RKO (cell line): ENCODE data around the gene FOXE3.
"Not testable (repeated sequence)": the region's sequence is repeated elsewhere in the genome, so short reads cannot be mapped to it uniquely, and the experiment has no call there.

Experiments used
- DNase-seq: peaks from one replicate; pipeline ENCODE4 v3.0.0-alpha.2; 2016; ENCODE audit warnings: low spot score

The FOXE3 gene

DNA sequence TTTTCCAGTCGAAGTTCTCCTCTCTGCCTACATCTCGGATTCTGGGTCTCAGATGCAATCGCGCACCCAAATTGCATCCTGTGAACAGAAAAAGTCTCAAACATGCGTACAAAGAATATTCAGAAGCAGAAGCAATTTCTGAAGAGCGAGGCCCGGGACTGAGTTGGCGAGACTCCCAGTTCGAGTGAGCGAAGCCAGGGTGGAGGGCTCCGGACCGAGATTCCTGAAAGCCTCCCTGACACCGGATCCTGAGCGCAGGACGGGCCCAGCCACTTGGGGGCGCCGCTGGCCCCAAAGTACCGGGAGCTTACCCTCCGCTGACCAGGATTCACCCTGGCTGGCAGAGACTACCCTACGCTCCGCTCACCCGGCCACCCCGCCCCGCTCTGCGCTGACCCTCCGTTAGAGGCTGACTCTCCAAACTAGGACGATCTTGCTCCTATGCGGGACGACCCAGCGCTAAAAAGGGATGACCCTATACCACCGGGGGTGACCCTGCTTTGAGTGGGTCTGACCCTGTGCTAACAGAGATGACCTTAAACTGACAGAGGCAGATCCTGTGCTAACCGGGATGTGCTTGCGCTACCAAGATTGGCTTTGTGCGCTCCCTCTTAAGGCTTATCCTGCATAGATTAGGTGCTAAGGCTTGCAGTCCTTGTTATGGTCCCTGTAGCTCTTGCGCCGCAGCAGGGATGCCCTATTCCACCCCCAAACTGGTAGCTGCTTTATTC, 33.9 kb downstream of the FOXE3 start:
- DNase-seq = no peak

- no peak for DNase-seq
Observed at GRCh38 chr1:47450606-47451005, 34.5 kb downstream of the FOXE3 start.

DNA sequence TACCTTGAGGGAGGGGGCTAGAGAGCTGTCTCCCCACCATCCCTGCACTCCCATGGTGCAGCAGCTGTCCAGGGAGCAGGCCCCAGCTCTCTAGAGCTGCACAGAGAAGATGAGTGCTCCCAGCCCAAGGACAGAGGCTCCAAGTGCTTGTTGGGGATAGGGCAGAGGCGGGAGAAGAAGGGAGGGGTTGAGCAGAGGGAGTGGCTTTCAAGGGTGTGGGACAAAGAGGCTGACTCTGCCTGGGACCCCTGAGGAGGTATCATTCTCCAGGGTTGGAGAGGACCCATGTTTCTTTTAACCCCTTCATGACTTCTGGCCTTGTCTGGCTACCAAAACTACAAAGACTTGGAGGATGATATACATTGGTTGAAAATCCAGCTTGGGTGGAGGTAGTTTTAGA, 36.3 kb downstream of the FOXE3 start:
- no peak for DNase-seq

DNA sequence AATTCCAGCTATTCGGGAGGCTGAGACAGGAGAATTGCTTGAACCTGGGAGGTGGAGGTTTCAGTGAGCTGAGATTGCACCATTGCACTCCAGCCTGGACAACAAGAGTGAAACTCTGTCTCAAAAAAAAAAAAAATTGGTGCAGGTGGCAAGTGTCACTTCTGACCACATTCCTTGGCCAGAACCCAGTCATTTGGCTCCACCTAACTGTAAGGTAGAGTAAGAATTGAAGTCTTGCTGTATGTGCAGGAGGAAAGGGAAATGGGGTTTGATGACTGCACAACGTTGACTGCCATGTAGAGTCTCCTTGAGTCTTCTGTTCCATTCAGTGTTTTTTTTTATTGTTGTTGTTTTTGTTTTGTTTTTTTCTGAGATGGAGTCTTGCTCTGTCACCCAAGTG, 37.8 kb downstream of the FOXE3 start:
- DNase-seq = not testable (repeated sequence)

DNA sequence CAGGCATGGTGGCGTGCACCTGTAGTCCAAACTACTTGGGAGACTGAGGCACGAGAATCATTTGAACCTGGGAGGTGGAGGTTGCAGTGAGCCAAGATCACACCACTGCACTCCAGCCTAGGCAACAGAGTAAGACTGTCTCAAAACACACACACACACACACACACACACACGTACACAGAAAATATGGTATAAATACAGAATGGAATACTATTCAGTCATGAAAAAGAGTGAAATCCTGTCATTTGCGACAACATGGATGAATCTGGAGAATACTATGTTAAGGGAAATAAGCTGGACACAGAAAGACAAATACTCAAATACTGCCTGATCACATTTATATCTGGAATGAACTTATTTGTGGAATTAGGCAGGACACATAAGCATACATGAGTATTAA, 40.2 kb downstream of the FOXE3 start:
- no peak for DNase-seq

DNA sequence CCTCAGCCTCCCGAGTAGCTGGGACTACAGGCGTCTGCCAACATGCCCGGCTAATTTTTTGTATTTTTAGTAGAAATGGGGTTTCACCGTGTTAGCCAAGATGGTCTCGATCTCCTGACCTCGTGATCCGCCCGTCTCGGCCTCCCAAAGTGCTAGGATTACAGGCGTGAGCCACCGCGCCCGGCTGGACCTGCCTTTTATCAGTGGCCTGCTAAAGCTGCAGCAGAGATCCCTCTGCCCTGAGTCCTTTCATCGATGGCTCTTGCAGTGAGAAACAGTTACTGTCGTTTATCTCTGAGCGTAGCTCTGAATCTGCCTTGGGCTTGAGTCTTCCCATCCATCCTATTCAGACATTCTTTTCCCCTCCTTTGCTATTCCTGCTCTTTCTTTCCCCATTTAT, 41.5 kb downstream of the FOXE3 start:
- DNase-seq = not testable (repeated sequence)

DNA sequence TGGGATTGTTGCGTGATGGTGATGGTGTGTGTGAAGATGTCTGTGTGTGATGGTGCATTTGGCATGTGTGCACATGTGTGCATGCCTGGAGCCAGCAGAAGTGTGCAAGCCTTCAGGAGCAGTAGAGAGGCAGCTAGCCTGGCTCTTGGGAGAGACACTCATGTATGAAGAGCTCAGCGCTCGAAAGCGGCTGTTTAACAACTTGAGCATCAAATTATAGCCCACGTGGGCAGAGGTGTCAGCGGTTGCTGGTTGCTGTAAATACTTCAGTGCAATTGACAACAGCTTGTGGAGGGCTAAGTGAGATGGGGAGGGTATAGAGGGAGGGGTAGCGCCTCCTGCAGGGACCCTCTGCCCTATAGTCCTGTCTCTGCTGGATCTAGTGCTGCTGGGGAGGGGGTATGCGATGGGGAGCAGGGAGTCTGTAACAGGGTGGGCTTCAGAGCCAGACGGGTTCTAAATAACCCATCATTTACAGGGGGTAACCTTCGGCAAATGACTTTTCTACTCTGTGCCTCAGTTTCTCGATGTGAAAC, 43.2 kb downstream of the FOXE3 start:
- DNase-seq = no peak

- no peak for DNase-seq
Observed at GRCh38 chr1:47460040-47460439, 44.0 kb downstream of the FOXE3 start.

DNA sequence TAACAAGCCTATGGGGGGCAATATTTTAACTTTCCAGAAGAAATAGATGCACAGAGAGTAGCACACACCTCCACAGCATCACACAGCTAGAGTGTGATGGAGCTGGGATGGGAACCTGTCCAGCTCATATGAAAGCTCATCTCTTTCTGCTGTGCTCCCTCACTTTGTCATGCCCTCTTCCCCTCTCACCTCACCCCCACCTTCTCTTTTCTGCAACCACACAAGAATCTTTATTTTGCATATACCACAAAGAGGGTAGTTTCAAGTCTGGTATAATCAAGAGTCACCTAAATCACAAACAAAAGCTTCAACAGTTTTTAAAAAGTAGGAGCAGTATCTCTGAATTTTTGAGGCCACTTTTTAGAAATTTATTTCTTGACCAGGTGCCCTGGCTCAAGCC, 44.4 kb downstream of the FOXE3 start:
- no peak for DNase-seq

GRCh38 chr1:47465605-47466004, 49.5 kb downstream of the FOXE3 start:
- no peak for DNase-seq
